Activated gamma-delta T cell treated with anti-CD3 and anti-CD28 coated beads, Interleukin-2, amount 50 U/mL, for 16 hours (primary cell): ENCODE results near the gene SHISA9.

Experiments
- DNase-seq: peaks from one replicate; pipeline ENCODE4 v3.0.0-alpha.2; 2020; ENCODE audit warnings: low read depth

Gene SHISA9

DNA sequence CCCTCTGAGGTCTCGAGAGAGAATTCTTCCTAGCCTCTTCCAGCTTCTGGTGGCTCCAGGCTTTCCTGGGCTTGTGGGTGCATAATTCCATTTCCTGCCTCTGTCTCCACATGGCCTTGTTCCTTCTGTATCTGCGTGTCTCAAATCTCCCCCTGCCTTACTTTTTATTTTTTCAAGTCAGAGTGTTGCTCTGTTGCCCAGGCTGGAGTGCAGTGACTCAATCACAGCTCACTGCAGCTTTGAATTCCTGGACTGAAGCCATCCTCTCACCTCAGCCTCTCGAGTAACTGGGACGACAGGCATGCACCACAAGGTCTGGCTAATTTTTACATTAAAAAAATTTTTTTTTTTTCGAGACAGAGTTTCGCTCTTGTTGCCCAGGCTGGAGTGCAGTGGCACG is 120.6 kb downstream of the SHISA9 start:
- no peak for DNase-seq

DNA sequence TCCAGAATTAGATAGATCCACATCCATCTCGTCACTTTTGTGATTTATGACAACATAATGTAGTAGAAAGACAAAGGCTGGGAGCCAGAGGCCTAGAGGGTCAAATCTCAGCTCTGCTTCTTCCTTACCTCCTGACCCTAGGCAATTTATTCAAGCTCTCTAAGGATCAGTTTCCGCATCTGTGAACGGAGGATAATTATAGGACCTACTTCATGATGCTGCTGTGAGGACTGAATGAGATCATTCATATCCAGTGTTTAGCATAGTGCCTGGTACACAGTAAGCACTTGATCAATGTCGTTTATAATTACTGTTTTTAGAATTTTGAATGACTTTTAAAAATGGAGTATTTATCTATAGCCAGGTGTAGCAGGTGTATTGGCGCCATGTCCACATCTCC is 128.4 kb downstream of the SHISA9 start:
- DNase-seq = no peak

DNA sequence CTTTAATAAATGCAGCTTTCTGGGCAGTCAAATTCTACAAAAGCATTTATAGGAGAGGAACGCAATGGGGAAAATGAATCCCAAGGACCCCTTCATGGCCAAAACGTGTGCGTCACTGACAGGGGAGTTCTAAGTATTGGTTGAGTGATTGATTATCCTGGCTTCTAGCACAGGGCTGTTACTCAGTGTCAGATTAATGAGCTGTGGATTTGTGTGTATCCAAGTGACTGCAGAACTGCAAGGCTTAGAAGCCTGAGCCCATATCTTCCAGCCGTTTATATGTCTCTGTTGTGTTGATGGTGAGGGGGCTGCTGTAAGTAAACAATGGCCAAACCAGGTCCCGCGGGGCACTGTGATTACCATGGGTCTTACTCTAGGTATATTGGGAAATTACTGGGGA is 129.4 kb downstream of the SHISA9 start:
- no peak for DNase-seq

DNA sequence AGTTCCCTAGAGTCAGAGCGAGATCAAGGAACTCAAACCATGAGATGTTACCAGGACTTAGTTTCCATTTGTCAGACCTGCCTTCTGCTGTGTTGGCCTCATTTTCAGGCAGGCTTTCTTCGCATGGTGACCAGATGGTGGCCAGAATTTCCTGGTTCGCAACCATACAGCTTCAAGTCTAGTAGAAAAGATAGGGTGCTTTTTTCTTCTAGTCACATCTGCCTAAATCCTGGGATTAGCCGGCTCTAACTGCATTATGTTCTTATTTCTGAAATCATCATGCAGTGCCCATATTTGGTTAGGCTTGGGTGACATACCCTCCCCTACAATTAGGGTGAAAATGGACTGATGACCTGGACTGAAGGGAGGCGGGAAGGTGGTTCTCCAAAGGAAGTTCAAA is 131.5 kb downstream of the SHISA9 start:
- DNase-seq = no peak

DNA sequence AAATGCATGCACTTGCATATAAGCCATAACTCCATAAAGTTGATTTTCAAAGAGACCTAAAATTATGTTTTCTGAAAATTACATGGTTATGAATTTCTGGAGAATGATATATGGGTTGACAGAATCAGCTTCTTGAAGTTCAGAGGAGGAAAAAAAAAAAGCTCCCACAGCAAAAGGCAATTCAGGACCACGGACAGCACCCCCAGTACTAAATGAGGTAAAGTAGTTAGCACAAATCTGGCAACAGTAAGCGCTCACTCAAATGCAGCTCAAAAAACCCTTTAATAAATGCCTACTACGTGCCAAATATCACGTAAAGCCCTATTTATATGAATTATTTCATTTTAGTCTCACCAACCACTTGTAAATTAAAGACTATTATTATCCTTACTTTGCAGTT is 135.2 kb downstream of the SHISA9 start:
- no peak for DNase-seq

DNA sequence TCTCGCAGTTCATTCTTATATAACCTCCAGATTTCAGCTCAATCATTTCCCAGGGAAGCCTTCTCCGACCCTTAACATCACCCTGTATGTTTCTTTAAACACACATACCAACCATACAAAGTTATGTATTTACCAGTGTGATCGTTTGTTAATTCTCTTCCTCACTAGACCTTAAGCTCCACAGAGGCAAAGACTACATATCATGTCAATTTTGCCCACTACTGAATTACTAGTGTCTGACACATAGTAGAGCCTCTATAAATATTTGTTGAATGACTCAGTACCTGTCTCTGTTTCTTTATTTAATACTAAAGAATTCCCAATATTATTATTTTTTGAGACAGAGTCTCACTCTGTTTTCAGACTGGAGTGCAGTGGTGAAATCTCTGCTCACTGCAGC is 137.2 kb downstream of the SHISA9 start:
- DNase-seq = no peak

DNA sequence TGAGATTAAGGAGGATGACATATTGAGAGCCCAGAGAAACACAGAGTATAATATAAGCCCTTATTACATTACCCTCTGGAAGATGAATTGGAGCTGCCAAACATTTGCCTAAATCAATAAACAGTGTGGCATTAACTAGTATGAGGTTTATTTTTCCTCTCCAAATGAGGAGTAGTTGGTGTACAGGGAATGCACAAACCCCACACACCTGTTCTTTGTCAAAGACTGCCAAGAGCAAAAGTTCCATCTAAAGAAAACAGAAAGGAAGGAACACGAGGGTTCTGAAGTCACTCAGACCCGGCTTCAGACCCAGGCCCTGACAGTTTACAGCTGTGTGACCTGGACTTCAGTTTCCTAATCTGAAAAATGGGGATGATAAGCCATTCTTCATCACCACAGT is 138.1 kb downstream of the SHISA9 start:
- no peak for DNase-seq

DNA sequence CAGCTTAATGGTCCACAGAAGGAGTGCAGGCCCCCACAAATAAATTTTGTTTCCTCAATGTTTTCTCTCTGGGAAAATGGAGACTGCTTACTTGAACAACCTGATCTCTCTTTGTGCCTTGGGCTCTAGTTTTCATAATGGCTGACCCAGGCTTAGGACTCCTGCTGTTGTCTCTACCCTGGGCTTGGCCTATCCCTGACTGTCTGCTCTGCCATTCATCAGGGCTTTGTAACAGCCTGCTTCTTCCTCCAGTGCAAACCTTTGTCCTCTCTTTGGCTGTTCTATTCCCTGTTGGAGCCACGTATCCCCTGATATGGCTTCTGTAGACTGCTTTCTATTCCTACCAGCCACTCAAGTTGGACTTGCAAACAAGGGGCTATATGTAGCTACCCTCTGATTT is 139.8 kb downstream of the SHISA9 start:
- DNase-seq = no peak

DNA sequence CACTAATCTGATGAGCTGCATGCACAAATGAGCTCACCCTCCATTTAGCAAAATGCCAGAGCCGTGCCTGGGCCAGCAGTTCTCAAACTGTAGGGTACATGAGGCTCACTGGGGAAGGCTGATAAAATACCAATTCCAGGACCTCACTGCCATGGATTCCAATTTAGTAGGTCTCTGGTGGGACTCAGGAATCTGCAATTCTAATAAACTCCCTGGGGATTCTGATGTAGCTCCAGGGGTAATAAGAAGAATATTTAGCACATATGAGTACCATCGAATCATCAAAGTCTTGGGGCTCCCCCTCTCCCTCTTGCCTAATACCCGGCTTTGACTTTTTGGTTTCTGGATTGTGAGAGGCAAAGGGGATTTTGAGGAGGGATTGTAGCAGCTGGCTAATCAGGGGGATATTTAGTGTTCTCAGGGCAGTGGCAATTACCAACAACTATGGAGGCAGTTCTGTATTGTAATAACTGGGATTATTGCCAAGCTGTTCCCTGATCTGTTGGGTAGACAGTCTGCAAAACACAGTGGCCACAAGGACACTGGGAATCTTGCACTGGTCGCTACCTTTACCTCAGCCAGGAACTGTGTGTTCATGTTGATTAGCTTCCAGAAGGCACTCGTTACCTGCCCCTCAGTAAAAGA is 140.4 kb downstream of the SHISA9 start:
- no peak for DNase-seq

DNA sequence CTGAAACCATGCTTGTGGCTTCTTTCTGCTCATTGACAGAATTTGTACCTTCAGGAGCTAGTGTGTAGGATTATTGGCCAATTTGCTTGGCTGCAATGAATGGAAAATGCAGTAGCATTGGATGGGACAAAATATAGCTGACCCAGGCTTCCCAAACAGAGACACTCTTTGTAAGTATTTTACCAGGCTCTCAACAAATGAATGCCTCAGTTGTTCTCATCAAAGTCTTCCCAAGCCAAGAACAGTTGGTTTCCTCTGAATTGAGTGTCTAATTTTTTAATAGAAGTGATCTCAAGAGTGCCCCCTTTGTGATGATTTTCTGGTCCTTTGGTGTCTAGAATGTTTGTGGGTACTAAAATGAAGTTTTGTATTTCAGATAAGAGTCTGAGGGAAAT is 140.9 kb downstream of the SHISA9 start:
- no peak for DNase-seq

DNA sequence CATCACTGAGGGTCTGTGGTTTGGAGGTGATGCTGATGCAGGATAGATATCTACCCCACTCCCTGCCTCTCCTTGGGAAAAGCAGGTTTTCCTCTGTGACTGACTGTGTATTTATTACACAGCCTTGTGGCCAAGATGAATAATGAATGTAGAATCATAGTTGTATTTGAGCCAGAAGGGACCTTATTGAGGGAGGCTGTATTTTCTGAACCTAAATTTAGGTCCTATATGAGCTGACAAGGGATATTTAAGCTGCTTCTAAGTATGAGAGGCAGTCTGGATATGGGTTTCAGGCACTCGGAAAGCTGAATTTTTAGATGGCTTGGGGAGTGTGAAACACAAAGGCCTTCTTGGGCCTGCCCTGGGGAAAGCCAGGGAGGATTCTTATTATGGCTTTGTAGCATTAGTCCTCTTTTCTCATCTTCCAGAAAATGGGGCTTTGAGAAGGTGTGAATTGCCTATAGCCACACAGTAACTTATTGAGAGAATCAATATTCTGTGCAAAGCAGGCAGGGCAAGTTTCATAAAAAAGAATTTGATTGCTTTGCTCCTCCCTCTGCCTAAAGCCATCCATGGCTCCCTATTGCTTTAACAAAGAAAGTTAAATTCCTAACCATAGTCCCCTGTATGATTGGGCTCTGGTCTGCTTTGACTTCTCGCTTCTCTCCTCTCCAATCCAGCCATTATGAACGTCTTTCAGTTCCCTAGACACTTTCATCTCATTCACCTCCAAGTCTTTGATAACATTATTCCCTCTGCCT is 144.8 kb downstream of the SHISA9 start:
- DNase-seq = no peak

DNA sequence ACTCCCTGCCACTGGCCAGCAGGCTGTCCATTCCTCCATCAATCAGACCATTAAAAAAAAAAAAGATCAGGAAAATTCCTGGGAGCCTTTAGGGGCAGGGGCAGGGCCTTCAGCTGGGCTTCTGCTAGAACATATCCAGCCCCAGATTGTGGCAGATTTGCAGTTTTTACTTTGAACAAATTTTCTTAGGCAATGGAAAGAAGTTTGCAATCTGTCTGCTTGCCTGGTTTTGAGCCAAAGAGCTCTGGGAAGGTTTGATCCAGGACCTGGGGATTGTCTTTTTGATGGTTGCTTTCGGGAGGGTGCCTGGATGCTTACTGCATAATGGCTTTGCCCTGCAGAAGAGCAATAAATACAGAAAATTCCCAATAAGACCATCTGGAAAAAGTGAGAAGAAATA is 145.9 kb downstream of the SHISA9 start:
- no peak for DNase-seq

DNA sequence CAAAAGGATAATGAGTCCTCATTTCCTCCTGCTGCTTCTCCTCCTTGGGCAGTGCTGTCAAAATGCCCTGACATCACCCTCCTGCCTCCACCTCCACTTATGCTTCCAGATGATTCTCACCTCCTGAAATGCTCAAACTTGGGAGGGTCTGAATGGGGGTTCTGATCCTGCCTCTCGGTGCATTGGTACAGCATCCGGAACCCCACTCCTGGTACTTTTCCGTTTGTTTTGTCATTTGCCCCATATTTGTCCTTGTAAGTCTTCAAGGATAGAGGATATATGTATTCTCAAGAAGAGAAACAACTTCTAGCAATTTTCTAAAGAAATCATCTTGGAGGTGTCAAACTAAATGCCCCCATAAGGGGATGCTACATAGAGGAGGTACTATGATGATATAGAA is 148.3 kb downstream of the SHISA9 start:
- DNase-seq = no peak

DNA sequence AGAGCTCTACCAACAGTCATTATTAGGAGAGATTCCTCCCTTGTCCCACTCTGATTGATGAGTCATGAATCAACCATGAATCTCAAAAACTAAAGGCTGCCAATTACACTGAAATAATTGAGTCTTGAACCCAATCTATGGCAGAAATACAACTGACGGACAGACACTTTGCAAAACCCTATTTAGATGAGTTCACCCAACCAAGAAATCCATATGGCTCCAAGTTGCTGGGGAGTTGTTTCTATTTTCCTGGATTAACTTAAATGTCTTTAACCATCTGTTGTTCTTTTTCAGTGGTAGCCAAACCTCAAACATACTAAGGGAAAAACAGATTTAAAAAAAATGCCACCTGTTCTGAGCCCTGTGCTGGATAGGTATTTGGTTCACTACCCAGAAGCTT is 151.0 kb downstream of the SHISA9 start:
- DNase-seq = no peak

DNA sequence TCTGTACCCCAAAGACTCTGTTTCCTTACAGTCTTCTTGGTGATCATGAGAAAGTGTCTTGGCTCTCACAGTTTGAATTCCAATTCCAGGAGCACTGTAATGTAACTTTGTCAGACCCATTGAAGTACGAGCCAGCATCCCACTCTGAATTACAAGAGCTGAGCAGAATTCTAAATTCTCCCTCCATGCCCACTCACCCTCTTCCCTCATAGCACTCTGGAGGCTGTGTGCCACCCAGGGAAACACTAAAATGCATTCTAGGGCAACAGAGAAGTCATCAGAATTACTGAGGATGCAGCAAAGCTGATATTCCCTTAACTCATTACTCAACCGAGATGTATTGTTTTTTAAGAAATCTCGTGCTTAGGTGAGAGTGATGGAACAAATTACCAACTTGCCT is 154.1 kb downstream of the SHISA9 start:
- no peak for DNase-seq

DNA sequence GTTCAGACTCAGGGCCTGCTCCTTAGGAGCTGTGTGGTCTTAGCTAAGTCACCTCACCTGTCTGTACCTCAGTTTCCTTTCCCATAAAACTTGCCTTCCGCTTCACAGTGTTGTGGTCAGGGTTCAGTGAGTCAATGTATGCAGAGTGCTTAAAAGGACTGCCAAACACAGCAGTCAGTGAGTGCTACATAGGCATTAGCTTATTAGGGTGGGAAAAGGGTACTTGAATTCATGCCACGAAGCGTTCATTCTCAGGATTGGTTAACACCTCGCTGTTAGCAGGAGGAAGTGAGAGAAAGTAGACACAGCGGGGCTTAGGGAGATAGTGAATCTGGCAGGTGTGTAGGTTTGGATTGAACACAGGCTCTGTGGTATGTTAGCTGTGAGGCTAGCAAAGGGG is 155.2 kb downstream of the SHISA9 start:
- DNase-seq = no peak

DNA sequence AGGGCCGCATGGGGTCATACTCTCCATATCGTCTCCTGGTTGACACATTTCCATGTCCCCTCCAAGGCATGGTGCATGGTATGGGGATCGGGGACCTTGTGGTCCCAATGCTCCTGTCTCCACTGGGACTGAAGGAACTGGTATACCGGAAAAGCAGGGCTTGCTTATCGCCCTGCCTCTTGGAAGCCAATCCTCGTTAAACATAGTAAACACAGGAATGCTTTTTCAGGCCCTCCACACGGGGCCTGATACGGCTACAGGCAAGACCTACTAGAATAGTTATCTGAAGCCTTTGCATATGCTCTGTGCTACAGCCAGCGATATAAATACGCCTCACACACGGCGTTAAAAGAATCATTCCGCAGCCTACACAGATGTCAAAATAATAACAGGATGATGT is 159.5 kb downstream of the SHISA9 start:
- DNase-seq = no peak

DNA sequence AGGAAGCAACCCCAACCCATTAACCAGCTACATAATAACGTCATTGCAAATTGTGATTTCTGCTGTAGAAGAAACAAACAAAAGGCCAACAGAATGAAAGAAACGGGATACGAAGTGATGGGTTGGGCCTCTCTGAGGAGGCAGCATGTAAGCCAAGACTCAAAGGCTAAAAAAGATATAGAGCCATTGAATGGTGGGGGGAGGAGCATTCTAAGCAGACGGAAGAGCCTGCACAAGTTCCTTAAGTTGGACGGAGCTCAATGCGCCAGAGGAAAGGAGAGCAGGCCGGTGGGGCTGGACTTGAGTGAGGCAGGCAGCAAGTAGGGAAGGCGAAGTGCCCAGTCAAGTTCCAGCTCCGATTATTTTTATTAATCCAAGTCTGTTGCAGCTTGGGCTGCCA is 160.3 kb downstream of the SHISA9 start:
- DNase-seq = no peak

DNA sequence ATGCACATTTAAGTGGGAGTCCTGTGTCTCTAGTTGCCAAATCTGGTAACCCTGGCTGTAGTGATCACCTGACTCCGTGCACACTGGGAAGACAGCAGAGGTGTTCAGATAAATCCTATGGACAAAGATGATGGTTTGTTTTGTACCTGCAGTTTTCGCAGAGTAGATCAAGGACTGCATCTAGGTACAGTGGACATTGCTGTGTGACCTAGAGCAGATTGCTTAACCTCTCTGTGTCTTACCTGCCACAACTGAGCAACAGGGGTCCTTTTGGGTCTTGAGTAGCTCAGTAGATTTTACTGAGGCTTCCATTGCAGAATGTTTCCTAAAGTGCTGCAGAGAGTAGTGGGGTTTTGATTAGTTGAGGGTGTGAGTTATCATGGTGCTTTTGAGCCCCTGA is 160.8 kb downstream of the SHISA9 start:
- no peak for DNase-seq

DNA sequence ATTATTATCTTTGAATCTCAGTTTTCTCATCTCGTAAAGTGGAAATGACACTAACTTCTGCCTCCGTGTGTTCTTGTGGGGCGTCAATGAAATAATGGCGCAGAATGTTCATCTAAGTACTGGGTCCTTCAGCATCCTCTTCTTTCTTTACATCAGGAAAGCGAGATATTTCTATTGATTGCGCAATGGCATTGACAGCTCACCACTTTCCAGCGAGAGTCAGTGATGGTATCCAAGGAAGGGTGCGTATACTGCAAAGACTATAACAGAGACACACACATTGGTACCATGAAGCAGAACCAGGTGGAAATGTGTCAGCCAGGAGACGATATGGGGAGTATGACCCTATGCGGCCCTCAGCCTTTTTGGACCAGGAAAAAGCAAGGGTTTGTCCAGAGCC is 162.1 kb downstream of the SHISA9 start:
- no peak for DNase-seq

DNA sequence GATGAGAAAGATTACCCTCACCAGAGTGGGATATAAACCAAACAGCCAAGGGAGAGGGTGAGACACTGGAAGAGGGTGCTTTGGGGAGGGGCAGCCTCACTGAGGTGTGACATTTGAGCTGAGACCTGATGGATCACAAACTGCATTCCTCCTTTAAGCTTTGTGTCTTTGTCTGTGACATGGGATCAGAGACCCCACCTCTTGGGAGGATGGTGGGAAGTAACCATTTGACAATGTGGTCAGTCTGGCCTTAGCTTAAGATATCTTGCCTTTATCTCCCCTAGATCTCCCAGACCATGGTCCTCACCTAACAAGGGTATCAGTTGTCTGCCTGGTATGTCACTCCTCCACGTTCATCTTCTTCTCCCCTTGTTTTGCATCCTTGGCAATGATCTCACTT is 163.4 kb downstream of the SHISA9 start:
- DNase-seq = no peak

DNA sequence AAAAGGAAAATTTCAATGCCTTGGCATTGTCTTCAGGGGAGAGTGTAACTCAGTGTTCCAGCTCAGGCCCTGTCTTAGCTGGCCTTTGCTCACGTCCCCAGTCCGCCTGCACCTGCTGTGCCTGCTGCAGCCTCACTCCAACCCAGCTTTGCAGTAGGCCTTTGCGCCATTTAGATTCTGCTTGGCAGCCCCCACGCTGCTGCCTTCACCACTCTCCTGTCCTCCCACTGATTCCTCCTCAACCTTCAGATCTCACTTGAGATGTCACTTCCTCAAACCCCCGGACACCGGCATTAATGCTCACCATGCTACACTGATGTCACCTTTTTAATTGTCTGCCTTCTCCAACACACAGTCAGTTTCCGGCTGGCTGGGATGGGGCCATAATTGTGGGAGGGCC is 166.2 kb downstream of the SHISA9 start:
- DNase-seq = no peak

DNA sequence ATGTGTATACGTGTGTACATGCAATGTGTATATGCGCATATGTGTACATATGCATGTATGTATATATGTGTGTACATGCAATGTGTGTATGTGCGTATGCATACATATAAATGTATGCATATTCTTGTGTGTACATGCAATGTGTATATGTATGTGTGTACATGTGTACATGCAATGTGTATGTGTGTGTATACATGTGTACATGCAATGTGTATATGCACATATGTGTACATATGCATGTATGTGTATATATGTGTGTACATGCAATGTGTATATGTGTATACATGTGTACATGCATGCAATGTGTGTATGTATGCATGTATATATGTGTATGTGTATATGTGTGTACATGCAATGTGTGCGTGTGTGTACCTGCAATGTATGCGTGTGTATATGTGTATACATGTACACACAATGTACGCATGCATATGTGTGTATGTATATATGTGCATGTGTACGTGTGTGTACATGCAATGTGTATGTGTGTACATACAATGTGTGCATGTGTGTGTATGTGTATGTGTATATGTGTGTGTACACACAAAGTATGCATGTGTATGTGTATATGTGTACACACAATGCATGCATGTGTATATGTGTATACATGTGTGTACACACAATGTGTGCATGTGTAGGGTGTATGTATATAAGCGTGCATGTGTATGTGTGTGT is 167.7 kb downstream of the SHISA9 start:
- DNase-seq = no peak

DNA sequence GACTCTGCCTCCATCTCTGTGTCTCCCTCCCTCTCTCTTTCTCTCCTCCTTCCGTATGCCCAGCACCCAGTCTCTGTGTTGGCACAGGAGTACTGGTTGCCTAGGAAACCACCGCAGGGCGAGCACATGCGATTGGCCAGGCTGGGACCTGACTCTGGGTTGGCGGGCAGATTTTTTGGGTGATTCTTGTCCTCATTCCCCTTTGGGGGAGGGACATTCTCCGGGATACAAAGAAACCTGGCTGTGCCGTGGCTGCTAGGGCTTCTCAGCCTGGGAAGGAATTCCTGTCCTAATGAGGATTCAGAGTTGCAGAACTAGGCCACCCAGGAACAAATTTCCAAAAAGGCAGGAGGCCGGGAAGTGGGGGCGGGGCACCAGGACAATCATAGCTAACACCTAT is 168.9 kb downstream of the SHISA9 start:
- no peak for DNase-seq
